ENCODE data around the gene RNU6-7. TPM values are rescaled to one million over a fixed set of nuclear protein-coding genes. Genes with fewer than 3 reads are reported as not detected.
A peak's percentile ranks its signal among the peaks of the same experiment; 100 is the strongest.

Gene RNU6-7
- polyA plus RNA-seq, 1 of the 3 experiments (the other 2 are of a cell fraction) = not detected

GRCh38 chr14:32233260-32233659 is 31.4 kb downstream of the RNU6-7 start:
- CTCF ChIA-PET = interaction anchor here (0.8 to 1.4 kb wide), 4 partner anchors 18 to 21 kb away, joined by 3 to 9 read pairs (median 6); no protein-coding TSS in a partner anchor
- Histone ChIP-seq H3K79me2 (ENCODE audit: insufficient read depth) (no peaks in the 10 kb centered on the region), H2AFZ (ENCODE audit: low read depth) (no peak overlapping the region), H3F3A (replicated peaks; ENCODE audit: insufficient read depth) (peaks cover 7% of the 10 kb centered on the region), H3K9ac (no peak overlapping the region), H3K4me3 (ENCODE audit: low read depth in 2 of 2, low read length in 1 of 2) (no peak overlapping the region), H3K27me3 (ENCODE audit: insufficient read depth) (no peaks in the 10 kb centered on the region), H3K36me3 (replicated peaks in 1 of 2; ENCODE audit: control insufficient read depth in 1 of 2, insufficient read depth in 2 of 2, low read length in 1 of 2) (no peaks in the 10 kb centered on the region), H3K9me3 (no peaks in the 10 kb centered on the region), H3K9me2 (no peaks in the 10 kb centered on the region), H3K27ac (ENCODE audit: low read depth in 2 of 2, low read length in 1 of 2) (no peak overlapping the region), H3K4me2 (no peak overlapping the region), H4K20me1 (ENCODE audit: insufficient read depth) (no peaks in the 10 kb centered on the region), H3K4me1 (ENCODE audit: control insufficient read depth in 1 of 2, insufficient read depth in 2 of 2, low read depth in 1 of 2, low read length in 1 of 2) (peaks cover 6 to 16% of the 10 kb centered on the region in 2 experiments)
- 58% methylated on average over 1 of the region's 1 CpG for WGBS (ENCODE audit: low lambda C conversion rate)
- TF ChIP-seq TCF12 (IDR thresholded peaks at IDR 0.05) (peak; percentile 62), GATA2 (CRISPR knock-in tag; IDR thresholded peaks at IDR 0.05) (no peak), RAD21 (IDR thresholded peaks at IDR 0.05; ENCODE audit: low read length) (no peak), FOXM1 (IDR thresholded peaks at IDR 0.05; ENCODE audit: low read depth) (no peak), PBX3 (IDR thresholded peaks at IDR 0.05) (peak; percentile 55; the same call in 1 of the 2 replicates), SIN3A (IDR thresholded peaks at IDR 0.05; ENCODE audit: borderline replicate concordance, low read depth, low read length) (no peak), TAF1 (IDR thresholded peaks at IDR 0.05; ENCODE audit: borderline replicate concordance, low read depth, low read length) (no peak), POLR2AphosphoS5 (IDR thresholded peaks at IDR 0.05; ENCODE audit: low read depth, low read length) (no peak), EP300 (IDR thresholded peaks at IDR 0.05; ENCODE audit: borderline replicate concordance in 1 of 2, low read depth in 1 of 2, low read length in 1 of 2) (peak in 1 of 2 experiments; percentile 54; a peak in 1 of 4 replicates), MXI1 (IDR thresholded peaks at IDR 0.05; ENCODE audit: low read depth, low read length) (no peak), FOSL2 (IDR thresholded peaks at IDR 0.05; ENCODE audit: borderline replicate concordance, low read depth) (no peak), JUND (IDR thresholded peaks at IDR 0.05) (peak; percentile 39; the same call in 1 of the 2 replicates), NFIC (IDR thresholded peaks at IDR 0.05; ENCODE audit: borderline replicate concordance) (peak; percentile 47; the same call in 1 of the 2 replicates), RXRA (IDR thresholded peaks at IDR 0.05; ENCODE audit: borderline replicate concordance, low read depth) (no peak)
- TF ChIP-seq, protein P1, sequence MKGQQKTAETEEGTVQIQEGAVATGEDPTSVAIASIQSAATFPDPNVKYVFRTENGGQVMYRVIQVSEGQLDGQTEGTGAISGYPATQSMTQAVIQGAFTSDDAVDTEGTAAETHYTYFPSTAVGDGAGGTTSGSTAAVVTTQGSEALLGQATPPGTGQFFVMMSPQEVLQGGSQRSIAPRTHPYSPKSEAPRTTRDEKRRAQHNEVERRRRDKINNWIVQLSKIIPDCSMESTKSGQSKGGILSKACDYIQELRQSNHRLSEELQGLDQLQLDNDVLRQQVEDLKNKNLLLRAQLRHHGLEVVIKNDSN (IDR thresholded peaks at IDR 0.05; ENCODE audit: borderline replicate concordance, low read depth) = no peak
- POLR2A ChIA-PET = no interaction called here
- DNase-seq = no peak

DNA sequence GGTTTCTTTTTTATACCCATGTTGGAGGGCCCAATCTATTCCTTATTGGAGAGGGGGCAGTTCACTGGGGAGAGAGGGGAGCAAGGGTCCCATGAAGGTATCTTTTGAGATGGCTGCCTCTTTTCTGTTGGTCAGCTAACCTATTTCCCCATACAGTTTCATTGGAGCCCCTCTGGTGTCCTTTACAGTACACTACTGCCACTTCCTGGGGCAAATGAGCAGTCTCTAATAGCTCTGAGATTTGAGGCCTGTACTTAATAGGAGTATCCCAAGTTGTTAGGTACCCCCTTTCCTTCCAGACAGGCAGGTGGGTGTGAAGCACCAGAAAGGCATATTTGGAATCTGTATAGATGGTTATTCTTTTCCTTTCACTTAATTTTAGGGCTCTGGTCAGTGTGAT is 42.6 kb downstream of the RNU6-7 start:
- no peak for DNase-seq
- Histone ChIP-seq H3K9me3 (no peaks in the 10 kb centered on the region), H3K36me3 (replicated peaks in 1 of 2; ENCODE audit: control insufficient read depth in 1 of 2, insufficient read depth in 2 of 2, low read length in 1 of 2) (no peaks in the 10 kb centered on the region), H3K9ac (no peak overlapping the region), H3K27ac (ENCODE audit: low read depth in 2 of 2, low read length in 1 of 2) (no peak overlapping the region), H3K9me2 (no peaks in the 10 kb centered on the region), H3K4me3 (ENCODE audit: low read depth in 2 of 2, low read length in 1 of 2) (no peak overlapping the region), H2AFZ (ENCODE audit: low read depth) (no peak overlapping the region), H3K79me2 (ENCODE audit: insufficient read depth) (no peaks in the 10 kb centered on the region), H3K27me3 (ENCODE audit: insufficient read depth) (no peaks in the 10 kb centered on the region), H3K4me2 (no peak overlapping the region), H3F3A (replicated peaks; ENCODE audit: insufficient read depth) (no peaks in the 10 kb centered on the region), H3K4me1 (ENCODE audit: control insufficient read depth in 1 of 2, insufficient read depth in 2 of 2, low read depth in 1 of 2, low read length in 1 of 2) (peaks cover 0 to 4% of the 10 kb centered on the region in 2 experiments; a peak in 1 of 4 replicates), H4K20me1 (ENCODE audit: insufficient read depth) (no peaks in the 10 kb centered on the region)
- CTCF ChIA-PET = interaction anchor here (0.9 to 3.9 kb wide), 2 partner anchors 171 to 204 kb away, joined by 3 to 16 read pairs; no protein-coding TSS in a partner anchor
- POLR2A ChIA-PET = no interaction called here
- TF ChIP-seq MXI1 (IDR thresholded peaks at IDR 0.05; ENCODE audit: low read depth, low read length) (no peak), RAD21 (IDR thresholded peaks at IDR 0.05; ENCODE audit: low read length) (peak; percentile 49), GABPA (IDR thresholded peaks at IDR 0.05; ENCODE audit: low read depth) (no peak), EP300 (IDR thresholded peaks at IDR 0.05; ENCODE audit: borderline replicate concordance in 1 of 2, low read depth in 1 of 2, low read length in 1 of 2) (no peak), USF2 (IDR thresholded peaks at IDR 0.05; ENCODE audit: borderline replicate concordance, low read depth, low read length) (no peak), RXRA (IDR thresholded peaks at IDR 0.05; ENCODE audit: borderline replicate concordance, low read depth) (no peak), SMC3 (IDR thresholded peaks at IDR 0.05; ENCODE audit: low read depth, low read length) (peak; percentile 30; the same call in 1 of the 2 replicates)
- TF ChIP-seq, protein P2, sequence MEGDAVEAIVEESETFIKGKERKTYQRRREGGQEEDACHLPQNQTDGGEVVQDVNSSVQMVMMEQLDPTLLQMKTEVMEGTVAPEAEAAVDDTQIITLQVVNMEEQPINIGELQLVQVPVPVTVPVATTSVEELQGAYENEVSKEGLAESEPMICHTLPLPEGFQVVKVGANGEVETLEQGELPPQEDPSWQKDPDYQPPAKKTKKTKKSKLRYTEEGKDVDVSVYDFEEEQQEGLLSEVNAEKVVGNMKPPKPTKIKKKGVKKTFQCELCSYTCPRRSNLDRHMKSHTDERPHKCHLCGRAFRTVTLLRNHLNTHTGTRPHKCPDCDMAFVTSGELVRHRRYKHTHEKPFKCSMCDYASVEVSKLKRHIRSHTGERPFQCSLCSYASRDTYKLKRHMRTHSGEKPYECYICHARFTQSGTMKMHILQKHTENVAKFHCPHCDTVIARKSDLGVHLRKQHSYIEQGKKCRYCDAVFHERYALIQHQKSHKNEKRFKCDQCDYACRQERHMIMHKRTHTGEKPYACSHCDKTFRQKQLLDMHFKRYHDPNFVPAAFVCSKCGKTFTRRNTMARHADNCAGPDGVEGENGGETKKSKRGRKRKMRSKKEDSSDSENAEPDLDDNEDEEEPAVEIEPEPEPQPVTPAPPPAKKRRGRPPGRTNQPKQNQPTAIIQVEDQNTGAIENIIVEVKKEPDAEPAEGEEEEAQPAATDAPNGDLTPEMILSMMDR (IDR thresholded peaks at IDR 0.05) = peak; percentile 25
- TF ChIP-seq, protein P1 (IDR thresholded peaks at IDR 0.05; ENCODE audit: borderline replicate concordance, low read depth) = no peak
